Mucosa of descending colon (tissue), 3 donors: ENCODE results near the gene ADAT1. TPM values are rescaled to one million over a fixed set of nuclear protein-coding genes. Genes with fewer than 3 reads are reported as not detected.
"Not testable (repeated sequence)": the region's sequence is repeated elsewhere in the genome, so short reads cannot be mapped to it uniquely, and the experiment has no call there.

Source experiments
- ATAC-seq: fragments of 200-7000 bp; cut with Tn5 transposase; one replicate; pipeline ENCODE4 v1.9.1; 2020; ENCODE audit warnings: mild to moderate bottlenecking, moderate library complexity
- DNase-seq, 3 donors: peaks; one replicate each; pipeline ENCODE4 v3.0.0-alpha.2; 2020
- H3K36me3 ChIP-seq: fragments of 200-600 bp; one replicate; pipeline ENCODE4 v1.8.0; 2021; ENCODE audit warnings: low read depth, mild to moderate bottlenecking
- H3K4me1 ChIP-seq: fragments of 200-600 bp; one replicate; pipeline ENCODE4 v1.8.0; 2021; ENCODE audit warnings: low read depth, mild to moderate bottlenecking
- H3K4me3 ChIP-seq: fragments of 200-600 bp; one replicate; pipeline ENCODE4 v1.8.0; 2021; ENCODE audit warnings: mild to moderate bottlenecking
- H3K9me3 ChIP-seq: fragments of 200-600 bp; one replicate; pipeline ENCODE4 v1.8.0; 2021; ENCODE audit warnings: mild to moderate bottlenecking
- intact Hi-C, 2 donors: fragments of 100-400 bp; cut with DNase I in 1 of 2; cut with micrococcal nuclease in 1 of 2; formaldehyde crosslinking; loops; one replicate each; pipeline versions ENCODE4 v1.11.0 to v1.11.1; 2022; cut with DNase I, micrococcal nuclease
- total RNA-seq, 3 donors: library from RNA; stranded (reverse); fragmentation: NEBNext Ultra II Directional in 2 of 3; extraction: Animal tissue kit (Norgen Biotek cat#: 25700) in 2 of 3; gene quantifications; one replicate each; pipeline versions ENCODE4 v1.2.1 to v1.2.4, GENCODE V29; 2021 to 2023
- TF ChIP-seq, protein P1 (sequence below): fragments of 200-600 bp; IDR thresholded peaks from one replicate; pipeline ENCODE4 v1.8.0; 2022; ENCODE audit warnings: antibody characterized with exemption, mild to moderate bottlenecking
- donor health status: DM: no; HTN: no; CAD: no; lungs with moderate emphysema.
- donor health status: DM: no; HTN: no; CAD: no.
- donor health status: DM: no; HTN: yes; CAD: no.

The ADAT1 gene
- total RNA-seq, 3 donors from 2014 or later: 33.0 to 38.1 (median 35.8) TPM

DNA sequence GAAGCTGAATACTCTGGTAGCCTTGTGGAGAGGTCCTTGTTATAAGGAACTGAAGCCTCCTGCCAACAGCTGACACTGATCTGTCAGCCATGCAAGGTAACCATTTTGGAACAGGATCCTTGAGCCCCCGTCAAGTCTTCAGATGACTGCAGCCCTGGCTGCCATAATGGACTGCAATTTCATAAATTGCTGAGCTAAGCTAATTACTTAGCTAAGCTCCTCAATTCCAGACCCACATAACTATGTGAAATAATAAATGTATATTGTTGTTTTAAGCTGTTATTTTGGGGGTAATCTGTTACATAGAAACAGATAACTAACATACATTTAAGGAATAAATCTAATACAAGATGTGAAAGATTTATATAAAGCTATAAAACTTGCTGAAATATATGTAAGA lies 16.6 kb downstream of the ADAT1 start:
- Histone ChIP-seq H3K36me3 (no peaks in the 10 kb centered on the region), H3K4me3 (no peak overlapping the region), H3K4me1 (no peaks in the 10 kb centered on the region), H3K9me3 (no peaks in the 10 kb centered on the region)
- ATAC-seq (no peak), DNase-seq (no peak)
- TF ChIP-seq, protein P1, sequence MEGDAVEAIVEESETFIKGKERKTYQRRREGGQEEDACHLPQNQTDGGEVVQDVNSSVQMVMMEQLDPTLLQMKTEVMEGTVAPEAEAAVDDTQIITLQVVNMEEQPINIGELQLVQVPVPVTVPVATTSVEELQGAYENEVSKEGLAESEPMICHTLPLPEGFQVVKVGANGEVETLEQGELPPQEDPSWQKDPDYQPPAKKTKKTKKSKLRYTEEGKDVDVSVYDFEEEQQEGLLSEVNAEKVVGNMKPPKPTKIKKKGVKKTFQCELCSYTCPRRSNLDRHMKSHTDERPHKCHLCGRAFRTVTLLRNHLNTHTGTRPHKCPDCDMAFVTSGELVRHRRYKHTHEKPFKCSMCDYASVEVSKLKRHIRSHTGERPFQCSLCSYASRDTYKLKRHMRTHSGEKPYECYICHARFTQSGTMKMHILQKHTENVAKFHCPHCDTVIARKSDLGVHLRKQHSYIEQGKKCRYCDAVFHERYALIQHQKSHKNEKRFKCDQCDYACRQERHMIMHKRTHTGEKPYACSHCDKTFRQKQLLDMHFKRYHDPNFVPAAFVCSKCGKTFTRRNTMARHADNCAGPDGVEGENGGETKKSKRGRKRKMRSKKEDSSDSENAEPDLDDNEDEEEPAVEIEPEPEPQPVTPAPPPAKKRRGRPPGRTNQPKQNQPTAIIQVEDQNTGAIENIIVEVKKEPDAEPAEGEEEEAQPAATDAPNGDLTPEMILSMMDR: no peak
- intact Hi-C loops: no loop called here

DNA sequence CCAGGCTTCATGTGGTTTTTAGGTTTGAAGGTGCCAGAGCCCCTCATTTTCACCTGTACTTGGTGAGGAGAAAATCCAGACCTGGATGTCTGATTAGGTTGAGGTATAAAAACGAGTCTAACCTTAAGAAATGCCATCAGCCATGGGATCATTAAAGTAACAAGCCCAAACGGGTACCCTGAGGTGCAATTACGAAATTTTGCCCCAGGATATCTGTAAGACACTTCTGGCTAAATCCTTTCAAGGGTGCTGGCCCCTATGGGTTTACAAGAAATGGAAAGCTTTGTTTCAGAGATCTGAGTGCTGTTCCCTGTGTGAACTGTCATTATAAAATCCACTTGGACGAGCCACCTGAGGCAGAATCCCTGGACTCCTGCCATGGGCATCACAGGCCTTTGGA lies 19.8 kb downstream of the ADAT1 start:
- ATAC-seq (no peak), DNase-seq (no peak)
- TF ChIP-seq, protein P1: no peak
- intact Hi-C loops: no loop called here
- Histone ChIP-seq H3K4me3 (no peak overlapping the region), H3K9me3 (no peaks in the 10 kb centered on the region), H3K4me1 (no peaks in the 10 kb centered on the region), H3K36me3 (no peaks in the 10 kb centered on the region)

DNA sequence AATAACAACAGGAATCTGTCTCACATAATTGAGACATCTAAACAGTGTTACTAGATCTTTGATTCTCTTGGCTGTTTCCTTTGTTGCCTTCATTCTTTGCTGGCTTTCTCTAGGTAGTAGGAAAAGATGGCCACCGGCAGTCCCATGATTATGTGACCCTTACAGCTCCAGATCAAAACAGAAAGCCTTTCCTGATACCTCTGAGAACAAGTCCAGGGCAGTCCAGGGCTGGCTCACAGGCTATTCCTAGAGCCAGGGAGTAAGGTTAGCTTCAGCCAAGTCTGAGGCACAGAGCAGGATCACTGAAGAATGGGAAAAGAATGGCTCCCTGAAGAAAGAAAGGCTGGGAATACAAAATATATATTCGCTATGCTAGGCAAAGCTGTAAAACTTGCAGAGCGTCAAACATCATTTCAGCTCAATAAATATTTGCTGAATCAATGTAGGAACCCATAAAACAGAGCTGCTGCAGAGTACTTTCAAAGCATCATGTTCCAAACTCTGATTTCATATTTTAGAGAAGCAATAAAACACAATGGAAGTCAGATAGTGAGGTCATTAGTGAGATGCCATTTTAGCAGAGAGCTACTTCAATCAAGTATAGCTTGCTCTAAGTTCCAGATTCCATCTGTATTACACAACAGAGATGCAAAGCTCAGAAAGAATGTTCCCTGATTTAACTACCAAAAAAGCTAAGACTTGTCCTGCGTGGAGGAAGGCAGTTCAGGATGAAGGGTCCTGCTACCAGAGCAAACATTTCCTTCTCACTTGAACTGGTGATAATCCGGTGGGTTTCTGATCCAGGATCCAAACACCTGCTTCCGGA lies 23.4 kb downstream of the ADAT1 start:
- Histone ChIP-seq H3K4me3 (no peak overlapping the region), H3K36me3 (no peaks in the 10 kb centered on the region), H3K9me3 (no peaks in the 10 kb centered on the region), H3K4me1 (no peaks in the 10 kb centered on the region)
- ATAC-seq: peak; percentile 37
- TF ChIP-seq, protein P1: no peak
- DNase-seq: no peak
- intact Hi-C loops: no loop called here

DNA sequence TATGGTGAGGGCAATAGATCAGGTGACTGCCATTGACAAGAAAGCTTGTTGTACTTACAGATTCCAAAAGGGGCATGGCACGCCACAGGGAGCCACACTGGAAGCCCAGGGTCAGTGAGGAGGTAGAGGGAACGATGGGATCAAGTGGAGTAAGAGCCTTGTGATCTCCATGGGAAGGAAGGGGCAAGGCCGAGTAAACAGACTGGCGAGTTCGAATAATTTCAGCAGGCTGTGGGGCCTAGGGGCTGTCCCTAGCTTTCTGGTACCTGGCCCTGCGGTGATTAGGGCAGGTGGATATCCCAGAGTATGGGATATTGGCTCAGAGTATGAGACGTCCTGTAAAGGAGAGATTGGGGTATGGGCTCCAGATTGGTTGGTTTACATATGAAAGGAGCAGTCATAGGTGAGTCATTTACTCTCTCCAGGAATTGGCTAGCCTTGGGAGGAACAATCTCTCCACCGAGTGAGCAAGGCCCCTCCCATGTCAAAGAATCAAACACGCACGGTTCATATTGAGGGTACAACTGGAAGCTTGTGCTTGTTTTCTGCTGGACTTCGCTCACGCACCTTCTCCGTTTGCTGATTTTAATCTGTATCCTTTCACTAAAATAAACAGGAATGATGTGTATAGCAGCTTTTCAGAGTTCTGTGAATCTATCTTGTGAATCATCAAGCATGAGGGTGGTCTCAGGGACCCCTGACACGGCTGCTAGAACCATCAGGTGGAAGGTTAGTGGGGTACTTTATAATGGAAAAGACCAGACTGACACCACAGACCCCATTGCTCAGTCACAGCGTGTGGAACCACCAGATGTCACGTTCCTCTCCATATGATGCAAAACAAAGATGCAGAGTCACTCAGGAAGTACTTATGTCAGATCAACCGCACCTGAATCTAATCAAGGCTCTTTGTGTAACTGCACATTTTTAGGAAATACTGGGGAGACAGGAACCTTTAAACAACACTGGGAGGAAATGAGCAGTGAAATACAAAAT lies 29.0 kb downstream of the ADAT1 start:
- intact Hi-C loops: no loop called here

DNA sequence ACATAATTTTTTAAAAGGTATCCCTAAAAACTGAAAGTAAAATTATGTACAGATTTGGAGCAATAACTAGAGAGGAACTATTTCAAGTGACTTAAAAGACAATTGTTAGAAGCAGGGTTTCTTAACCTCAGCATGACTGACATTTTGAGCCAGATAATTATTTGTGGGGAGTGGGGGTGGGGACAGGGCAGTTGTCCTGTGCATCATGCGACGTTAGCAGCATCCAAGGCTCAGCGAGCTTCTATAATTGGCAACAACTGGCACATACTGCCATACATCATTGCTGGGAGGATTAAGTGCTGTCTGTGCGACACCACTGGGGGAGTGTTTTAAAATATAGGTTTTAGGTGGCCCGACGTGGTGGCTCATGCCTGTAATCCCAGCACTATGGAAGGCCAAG lies 29.8 kb downstream of the ADAT1 start:
- no peak for ATAC-seq
- TF ChIP-seq, protein P1: no peak
- no peaks in the 10 kb centered on the region for H3K4me1 ChIP-seq
- intact Hi-C loops: no loop called here
- H3K9me3 ChIP-seq: no peaks in the 10 kb centered on the region
- no peaks in the 10 kb centered on the region for H3K36me3 ChIP-seq
- no peak for DNase-seq
- no peak overlapping the region for H3K4me3 ChIP-seq

More for the DNA sequence above, 29.0 kb downstream of the ADAT1 start:
- TF ChIP-seq, protein P1: no peak
- H3K9me3 ChIP-seq: no peaks in the 10 kb centered on the region
- no peaks in the 10 kb centered on the region for H3K4me1 ChIP-seq
- no peak overlapping the region for H3K4me3 ChIP-seq
- no peaks in the 10 kb centered on the region for H3K36me3 ChIP-seq
- no peak for ATAC-seq
- no peak for DNase-seq

DNA sequence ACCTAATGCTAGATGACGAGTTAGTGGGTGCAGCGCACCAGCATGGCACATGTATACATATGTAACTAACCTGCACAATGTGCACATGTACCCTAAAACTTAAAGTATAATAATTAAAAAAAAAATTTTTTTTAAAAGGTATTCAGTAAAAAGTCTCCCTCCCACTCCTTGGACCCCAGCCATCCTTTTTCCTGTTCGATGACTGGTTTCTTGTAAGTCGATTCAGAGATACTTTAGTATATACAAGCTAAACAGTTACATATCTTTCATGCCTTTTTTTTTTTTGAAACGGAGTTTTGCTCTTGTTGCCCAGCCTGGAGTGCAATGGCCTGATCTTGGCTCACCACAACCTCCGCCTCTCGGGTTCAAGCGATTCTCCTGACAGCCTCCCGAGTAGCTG lies 31.2 kb downstream of the ADAT1 start:
- H3K4me3 ChIP-seq, intact Hi-C loops, H3K9me3 ChIP-seq, DNase-seq, ATAC-seq, H3K36me3 ChIP-seq, H3K4me1 ChIP-seq: not testable (repeated sequence)
